Measurements from ENCODE around the gene CAMK1D.

DNA sequence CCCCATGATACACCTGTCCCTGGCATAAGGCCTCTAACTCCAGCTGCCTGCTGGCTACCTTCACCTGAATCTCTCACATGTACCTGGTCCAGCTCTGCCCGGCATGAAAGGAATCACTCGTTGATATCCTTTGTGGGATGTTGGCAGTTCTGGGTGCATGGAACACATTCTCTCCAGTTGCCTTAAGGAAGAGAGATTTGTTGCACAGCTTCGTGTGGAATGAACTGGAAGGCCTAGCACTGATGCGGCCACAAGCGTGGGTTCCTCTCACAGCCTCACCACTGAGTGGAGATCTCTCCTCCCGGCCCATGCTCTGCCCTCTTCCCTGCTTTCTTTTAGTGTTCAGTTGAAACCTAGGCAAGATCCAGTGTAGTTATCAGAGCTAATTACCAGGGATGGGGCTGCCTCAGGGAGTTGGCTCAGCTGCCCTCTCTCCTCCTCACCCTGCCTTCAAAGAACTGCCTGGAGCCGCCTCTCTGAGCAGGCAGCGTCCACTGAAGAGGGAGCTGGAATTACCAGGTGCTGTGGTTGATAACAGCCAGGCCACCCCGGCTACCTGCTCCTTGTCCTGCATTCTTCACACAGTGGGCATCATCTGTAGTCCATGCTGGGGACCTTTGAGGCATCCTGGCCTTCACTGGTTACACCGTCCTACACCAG lies 457.9 kb downstream of the CAMK1D start:
- TF ChIP-seq CTCF (IDR thresholded peaks at IDR 0.05; ENCODE audit: low read depth, low read length): no peak
- no peak for TF ChIP-seq POLR2A (IDR thresholded peaks at IDR 0.05; ENCODE audit: extremely low read depth, insufficient read length)

Measured in NB4 (cell line).